PC-9 (cell line): ENCODE data around the gene ZBTB7C. TPM values are rescaled to one million over a fixed set of nuclear protein-coding genes. Genes with fewer than 3 reads are reported as not detected.

Experiments used
- BruUV-seq: library from RNA; stranded (reverse); fragments of 400-500 nt; replicated peaks from 2 replicates; lab custom pipeline; 2021; lab: Mats Ljungman, UMichigan
- CTCF ChIA-PET: fragments of 300-600 bp; sonication (Branson Sonifier 250); formaldehyde crosslinking; loops from one replicate; lab custom pipeline; 2022; ENCODE audit warnings: antibody characterized with exemption; lab: Charles Lee
- POLR2A ChIA-PET: fragments of 300-600 bp; sonication (Branson Sonifier 250); formaldehyde crosslinking; loops from one replicate; lab custom pipeline; 2022; ENCODE audit warnings: antibody characterized with exemption; ENCODE audit not compliant: unreplicated experiment; lab: Charles Lee
- DNase-seq, 2 experiments: peaks; one replicate each; pipeline versions ENCODE4 v3.0.0 to v3.0.0-alpha.2; 2015 to 2022; ENCODE audit warnings: mixed read lengths in 1 of 2
- H2AFZ ChIP-seq: fragments of 200-600 bp; sonication (generic); 2 replicates; pipeline ENCODE4 v1.8.1; 2017; ENCODE audit warnings: antibody characterized with exemption
- H3F3A ChIP-seq: fragments of 200-600 bp; sonication (generic); 2 replicates; pipeline ENCODE4 v1.8.1; 2017; ENCODE audit warnings: antibody characterized with exemption, mild to moderate bottlenecking, low read depth; ENCODE audit not compliant: insufficient read depth
- H3K27ac ChIP-seq: fragments of 200-600 bp; sonication (generic); 2 replicates; pipeline ENCODE4 v1.6.1; 2016; ENCODE audit warnings: mixed run types
- H3K27me3 ChIP-seq: fragments of 200-600 bp; sonication (generic); 2 replicates; pipeline ENCODE4 v1.6.1; 2016; ENCODE audit warnings: low read depth, mixed run types; ENCODE audit not compliant: insufficient read depth
- H3K36me3 ChIP-seq: fragments of 200-600 bp; sonication (generic); 2 replicates; pipeline ENCODE4 v1.6.1; 2016; ENCODE audit warnings: low read depth, mixed run types
- H3K4me1 ChIP-seq: fragments of 200-600 bp; sonication (generic); replicated peaks from 2 replicates; pipeline ENCODE4 v1.6.1; 2016; ENCODE audit warnings: mixed run types; ENCODE audit not compliant: insufficient read depth
- H3K4me2 ChIP-seq: fragments of 200-600 bp; sonication (generic); 2 replicates; pipeline ENCODE4 v1.6.1; 2017; ENCODE audit warnings: mixed run types
- H3K4me3 ChIP-seq: fragments of 200-600 bp; sonication (generic); 2 replicates; pipeline ENCODE4 v1.6.1; 2016; ENCODE audit warnings: mixed run types
- H3K79me2 ChIP-seq: fragments of 200-600 bp; sonication (generic); 2 replicates; pipeline ENCODE4 v1.6.1; 2017; ENCODE audit warnings: low read depth, mixed run types
- H3K9me2 ChIP-seq: fragments of 200-600 bp; sonication (generic); 2 replicates; pipeline ENCODE4 v1.8.1; 2017; ENCODE audit warnings: mild to moderate bottlenecking; ENCODE audit not compliant: insufficient read depth
- H3K9me3 ChIP-seq: fragments of 200-600 bp; sonication (generic); 2 replicates; pipeline ENCODE4 v1.8.1; 2016; ENCODE audit warnings: low read depth; ENCODE audit not compliant: insufficient read depth
- H4K20me1 ChIP-seq: fragments of 200-600 bp; sonication (generic); 2 replicates; pipeline ENCODE4 v1.8.1; 2017; ENCODE audit not compliant: insufficient read depth
- CTCF ChIP-seq: fragments of 200-600 bp; sonication (generic); conservative IDR thresholded peaks from 2 replicates; pipeline ENCODE4 v1.6.1; 2017; ENCODE audit warnings: mixed run types, antibody characterized with exemption, mild to moderate bottlenecking, moderate library complexity
- EZH2 ChIP-seq: fragments of 200-600 bp; sonication (generic); IDR thresholded peaks from 2 replicates; pipeline ENCODE4 v1.8.0; 2017; ENCODE audit warnings: antibody characterized with exemption, low read depth
- intact Hi-C: fragments of 100-400 bp; cut with micrococcal nuclease; formaldehyde crosslinking; loops from one replicate; pipeline ENCODE4 v1.10.0; 2022; ENCODE audit not compliant: unreplicated experiment
- total RNA-seq: library from RNA; stranded (reverse); gene quantifications from 2 replicates; pipeline ENCODE4 v1.2.3, GENCODE V29; 2021

ZBTB7C gene
- total RNA-seq, 1 experiment from 2014 or later = not detected

GRCh38 chr18:48077291-48077690, 331.9 kb downstream of the ZBTB7C start:
- no peak overlapping the region for H3K4me2 ChIP-seq
- BruUV-seq = no TSS peak
- intact Hi-C loops = no loop called here
- no peaks in the 10 kb centered on the region for H3F3A ChIP-seq
- TF ChIP-seq EZH2 (no peak), CTCF (no peak)
- H3K9me2 ChIP-seq = no peaks in the 10 kb centered on the region
- H3K9me3 ChIP-seq = no peaks in the 10 kb centered on the region
- CTCF ChIA-PET = no interaction called here
- H3K36me3 ChIP-seq = no peaks in the 10 kb centered on the region
- H3K79me2 ChIP-seq = no peaks in the 10 kb centered on the region
- DNase-seq = no peak
- H3K4me1 ChIP-seq = no peaks in the 10 kb centered on the region
- H2AFZ ChIP-seq = no peak overlapping the region
- H3K4me3 ChIP-seq = no peak overlapping the region
- 0 out of 2 replicates have a peak, but pooled peaks cover 9% of the 10 kb centered on the region for H3K27me3 ChIP-seq
- POLR2A ChIA-PET = no interaction called here
- H4K20me1 ChIP-seq = no peaks in the 10 kb centered on the region
- H3K27ac ChIP-seq = no peak overlapping the region

GRCh38 chr18:48076461-48076860, 332.7 kb downstream of the ZBTB7C start:
- Histone ChIP-seq H3K4me1 (no peaks in the 10 kb centered on the region), H3K9me2 (no peaks in the 10 kb centered on the region), H3K79me2 (no peaks in the 10 kb centered on the region), H3K36me3 (no peaks in the 10 kb centered on the region), H3F3A (no peaks in the 10 kb centered on the region), H3K9me3 (no peaks in the 10 kb centered on the region), H3K27ac (no peak overlapping the region), H2AFZ (no peak overlapping the region), H3K4me2 (no peak overlapping the region), H3K27me3 (0 out of 2 replicates have a peak, but pooled peaks cover 15% of the 10 kb centered on the region), H4K20me1 (no peaks in the 10 kb centered on the region), H3K4me3 (no peak overlapping the region)
- CTCF ChIA-PET = no interaction called here
- POLR2A ChIA-PET = no interaction called here
- intact Hi-C loops = no loop called here
- DNase-seq = no peak
- TF ChIP-seq CTCF (no peak), EZH2 (no peak)
- BruUV-seq = no TSS peak

GRCh38 chr18:48075707-48076093, 333.5 kb downstream of the ZBTB7C start:
- TF ChIP-seq CTCF = no peak
- no peak for TF ChIP-seq EZH2
- Histone ChIP-seq H2AFZ (no peak overlapping the region), H3K27ac (no peak overlapping the region), H3K4me1 (no peaks in the 10 kb centered on the region), H3F3A (no peaks in the 10 kb centered on the region), H3K9me2 (no peaks in the 10 kb centered on the region), H3K4me2 (no peak overlapping the region), H4K20me1 (no peaks in the 10 kb centered on the region), H3K36me3 (no peaks in the 10 kb centered on the region), H3K9me3 (no peaks in the 10 kb centered on the region), H3K27me3 (0 out of 2 replicates have a peak, but pooled peaks cover 15% of the 10 kb centered on the region), H3K79me2 (no peaks in the 10 kb centered on the region), H3K4me3 (no peak overlapping the region)
- intact Hi-C loops = no loop called here
- ChIA-PET POLR2A (no interaction called here), CTCF (no interaction called here)
- DNase-seq = no peak
- BruUV-seq = no TSS peak
